Loucy (cell line): Measurements from ENCODE around the gene SENP7.
"Not testable (repeated sequence)": the region's sequence is repeated elsewhere in the genome, so short reads cannot be mapped to it uniquely, and the experiment has no call there.

Experiments
- H2AFZ ChIP-seq: fragments of 200-600 bp; sonication (generic); 2 replicates; pipeline ENCODE4 v1.6.0; 2016; ENCODE audit warnings: antibody characterized with exemption, mild to moderate bottlenecking, low read length, moderate library complexity
- H3F3A ChIP-seq: fragments of 200-600 bp; 2 replicates; pipeline ENCODE4 v1.6.0; 2016; ENCODE audit warnings: antibody characterized with exemption, low read depth, mild to moderate bottlenecking
- H3K27me3 ChIP-seq: fragments of 200-600 bp; sonication (generic); 2 replicates; pipeline ENCODE4 v1.6.1; 2014; ENCODE audit warnings: low read length, mild to moderate bottlenecking; ENCODE audit not compliant: insufficient read depth, poor library complexity, severe bottlenecking
- H3K36me3 ChIP-seq: fragments of 200-600 bp; sonication (generic); 2 replicates; pipeline ENCODE4 v1.6.1; 2016; ENCODE audit warnings: low read length; ENCODE audit not compliant: insufficient read depth
- H3K4me1 ChIP-seq: fragments of 200-600 bp; sonication (generic); 2 replicates; pipeline ENCODE4 v1.5.1; 2014; ENCODE audit warnings: low read length, mild to moderate bottlenecking; ENCODE audit not compliant: insufficient read depth, poor library complexity, severe bottlenecking
- H3K4me2 ChIP-seq: fragments of 200-600 bp; sonication (generic); 2 replicates; pipeline ENCODE4 v1.6.0; 2014; ENCODE audit warnings: antibody characterized with exemption, low read length, low read depth, mild to moderate bottlenecking; ENCODE audit not compliant: poor library complexity, severe bottlenecking
- H3K4me3 ChIP-seq: fragments of 200-600 bp; sonication (generic); 2 replicates; pipeline ENCODE4 v1.5.1; 2014; ENCODE audit warnings: low read length, mild to moderate bottlenecking, mixed read lengths; ENCODE audit not compliant: poor library complexity, severe bottlenecking
- H3K79me2 ChIP-seq: fragments of 200-600 bp; sonication (generic); 2 replicates; pipeline ENCODE4 v1.6.1; 2014; ENCODE audit warnings: low read length; ENCODE audit not compliant: insufficient read depth
- H3K9ac ChIP-seq: fragments of 200-600 bp; sonication (generic); 2 replicates; pipeline ENCODE4 v1.6.0; 2014; ENCODE audit warnings: mild to moderate bottlenecking, low read depth, low read length, moderate library complexity; ENCODE audit not compliant: poor library complexity, severe bottlenecking
- H3K9me2 ChIP-seq: fragments of 200-600 bp; sonication (generic); replicated peaks from 2 replicates; pipeline ENCODE4 v1.6.1; 2016; ENCODE audit warnings: low read depth, low read length, mixed read lengths
- H3K9me3 ChIP-seq: fragments of 200-600 bp; sonication (generic); 2 replicates; pipeline ENCODE4 v1.6.1; 2014; ENCODE audit warnings: mild to moderate bottlenecking, antibody characterized with exemption, low read length, low read depth; ENCODE audit not compliant: insufficient read depth
- H4K20me1 ChIP-seq: fragments of 200-600 bp; sonication (generic); 2 replicates; pipeline ENCODE4 v1.6.0; 2014; ENCODE audit warnings: antibody characterized with exemption, low read length, mild to moderate bottlenecking; ENCODE audit not compliant: insufficient read depth, poor library complexity, severe bottlenecking
- CTCF ChIP-seq: fragments of 200-600 bp; sonication (generic); conservative IDR thresholded peaks from 2 replicates; pipeline ENCODE4 v1.5.1; 2014; ENCODE audit warnings: mild to moderate bottlenecking, antibody characterized with exemption, low read length
- EZH2phosphoT487 ChIP-seq: fragments of 200-600 bp; IDR thresholded peaks from 2 replicates; pipeline ENCODE4 v1.6.1; 2018; ENCODE audit warnings: antibody characterized with exemption, mild to moderate bottlenecking, moderate library complexity, borderline replicate concordance

The SENP7 gene

GRCh38 chr3:101544161-101544850 lies 31.3 kb upstream of the SENP7 start:
- Histone ChIP-seq H3K9ac (no peak overlapping the region), H3K9me2 (no peaks in the 10 kb centered on the region), H2AFZ (no peak overlapping the region), H3K4me1 (peaks cover 24% of the 10 kb centered on the region), H3F3A (no peaks in the 10 kb centered on the region), H3K27me3 (no peaks in the 10 kb centered on the region), H3K36me3 (no peaks in the 10 kb centered on the region), H3K4me2 (peak overlapping the region; percentile 28), H3K79me2 (no peaks in the 10 kb centered on the region), H4K20me1 (no peaks in the 10 kb centered on the region), H3K9me3 (no peaks in the 10 kb centered on the region), H3K4me3 (no peak overlapping the region)
- TF ChIP-seq CTCF = peak; percentile 56
- no peak for TF ChIP-seq EZH2phosphoT487

GRCh38 chr3:101542957-101543356 lies 29.9 kb upstream of the SENP7 start:
- H3K9ac ChIP-seq = peak overlapping the region; percentile 46
- no peaks in the 10 kb centered on the region for H4K20me1 ChIP-seq
- H3K27me3 ChIP-seq = no peaks in the 10 kb centered on the region
- peak overlapping the region; percentile 71 for H2AFZ ChIP-seq
- H3K9me2 ChIP-seq = no peaks in the 10 kb centered on the region
- no peaks in the 10 kb centered on the region for H3K36me3 ChIP-seq
- H3K79me2 ChIP-seq = no peaks in the 10 kb centered on the region
- no peaks in the 10 kb centered on the region for H3K9me3 ChIP-seq
- TF ChIP-seq CTCF = no peak
- TF ChIP-seq EZH2phosphoT487 = no peak
- H3K4me2 ChIP-seq = peak overlapping the region; percentile 45
- H3K4me1 ChIP-seq = peaks cover 24% of the 10 kb centered on the region
- H3K4me3 ChIP-seq = peak overlapping the region; percentile 1
- H3F3A ChIP-seq = no peaks in the 10 kb centered on the region

GRCh38 chr3:101536955-101537354 lies 23.9 kb upstream of the SENP7 start:
- not testable (repeated sequence) for H3K79me2 ChIP-seq, H2AFZ ChIP-seq, H3K9me3 ChIP-seq, H3K4me1 ChIP-seq, H3K4me2 ChIP-seq, H3K9me2 ChIP-seq, H3K27me3 ChIP-seq, H3K4me3 ChIP-seq, H3K36me3 ChIP-seq, H3F3A ChIP-seq, H4K20me1 ChIP-seq, H3K9ac ChIP-seq

- H3K27me3 ChIP-seq = no peaks in the 10 kb centered on the region
- H3K9ac ChIP-seq = no peak overlapping the region
- no peaks in the 10 kb centered on the region for H3K79me2 ChIP-seq
- no peaks in the 10 kb centered on the region for H3K9me2 ChIP-seq
- no peak overlapping the region for H3K4me2 ChIP-seq
- H2AFZ ChIP-seq = no peak overlapping the region
- H3K4me3 ChIP-seq = no peak overlapping the region
- no peaks in the 10 kb centered on the region for H3F3A ChIP-seq
- peaks cover 12% of the 10 kb centered on the region for H3K4me1 ChIP-seq
- no peak for TF ChIP-seq EZH2phosphoT487
- TF ChIP-seq CTCF = no peak
- H4K20me1 ChIP-seq = no peaks in the 10 kb centered on the region
- no peaks in the 10 kb centered on the region for H3K9me3 ChIP-seq
- no peaks in the 10 kb centered on the region for H3K36me3 ChIP-seq
Measured at GRCh38 chr3:101536266-101536665, 23.3 kb upstream of the SENP7 start.
